Naive B cell (primary cell): Measurements from ENCODE around the gene DIP2C. TPM values are rescaled to one million over a fixed set of nuclear protein-coding genes. Genes with fewer than 3 reads are reported as not detected.
"Not testable (repeated sequence)": the region's sequence is repeated elsewhere in the genome, so short reads cannot be mapped to it uniquely, and the experiment has no call there.

ENCODE experiments used
- ATAC-seq, 2 donors: fragments of 150-1000 bp; cut with Tn5 transposase; 2 replicates each; pipeline ENCODE4 v1.10.0; 2021; ENCODE audit warnings: low read depth in 2 of 2, mild to moderate bottlenecking in 2 of 2, moderate library complexity in 2 of 2
- DNase-seq: peaks from one replicate; pipeline ENCODE4 v3.0.0; 2022
- H3K27ac Mint-ChIP-seq, 6 donors: one replicate each; pipeline ENCODE4 v1.8.0; 2020 to 2022; ENCODE audit warnings: mild to moderate bottlenecking in 6 of 6, mixed read lengths in 6 of 6, moderate library complexity in 5 of 6, inconsistent platforms in 2 of 6
- H3K27me3 Mint-ChIP-seq, 3 donors: one replicate each; pipeline ENCODE4 v1.8.0; 2021 to 2022; ENCODE audit warnings: mixed read lengths in 3 of 3, mild to moderate bottlenecking in 1 of 3
- H3K36me3 Mint-ChIP-seq, 2 donors: one replicate each; pipeline ENCODE4 v1.8.0; 2020 to 2022; ENCODE audit warnings: mixed read lengths in 2 of 2, inconsistent platforms in 1 of 2, mild to moderate bottlenecking in 1 of 2
- H3K4me1 Mint-ChIP-seq, 3 donors: one replicate each; pipeline ENCODE4 v1.8.0; 2020 to 2022; ENCODE audit warnings: mixed read lengths in 3 of 3, inconsistent platforms in 1 of 3, mild to moderate bottlenecking in 1 of 3, moderate library complexity in 1 of 3
- H3K4me3 Mint-ChIP-seq, 8 donors: one replicate each; pipeline ENCODE4 v1.8.0; 2020 to 2022; ENCODE audit warnings: mild to moderate bottlenecking in 8 of 8, mixed read lengths in 8 of 8, moderate library complexity in 8 of 8, inconsistent platforms in 2 of 8
- H3K9me3 Mint-ChIP-seq, 7 donors: one replicate each; pipeline ENCODE4 v1.8.0; 2020 to 2022; ENCODE audit warnings: mixed read lengths in 7 of 7, mild to moderate bottlenecking in 5 of 7, inconsistent platforms in 2 of 7, moderate library complexity in 1 of 7
- polyA plus RNA-seq, 6 donors: library from polyadenylated mRNA; unstranded; fragments of 300-500 nt; fragmentation: Illumina TruSeq; gene quantifications; one replicate each; pipeline ENCODE4 v1.2.3, GENCODE V29; 2021; ENCODE audit warnings: low read depth in 6 of 6

Gene DIP2C
- polyA plus RNA-seq, 6 donors from 2014 or later, result 0.36 to 1.7 (median 0.78) TPM; not detected in 1

DNA sequence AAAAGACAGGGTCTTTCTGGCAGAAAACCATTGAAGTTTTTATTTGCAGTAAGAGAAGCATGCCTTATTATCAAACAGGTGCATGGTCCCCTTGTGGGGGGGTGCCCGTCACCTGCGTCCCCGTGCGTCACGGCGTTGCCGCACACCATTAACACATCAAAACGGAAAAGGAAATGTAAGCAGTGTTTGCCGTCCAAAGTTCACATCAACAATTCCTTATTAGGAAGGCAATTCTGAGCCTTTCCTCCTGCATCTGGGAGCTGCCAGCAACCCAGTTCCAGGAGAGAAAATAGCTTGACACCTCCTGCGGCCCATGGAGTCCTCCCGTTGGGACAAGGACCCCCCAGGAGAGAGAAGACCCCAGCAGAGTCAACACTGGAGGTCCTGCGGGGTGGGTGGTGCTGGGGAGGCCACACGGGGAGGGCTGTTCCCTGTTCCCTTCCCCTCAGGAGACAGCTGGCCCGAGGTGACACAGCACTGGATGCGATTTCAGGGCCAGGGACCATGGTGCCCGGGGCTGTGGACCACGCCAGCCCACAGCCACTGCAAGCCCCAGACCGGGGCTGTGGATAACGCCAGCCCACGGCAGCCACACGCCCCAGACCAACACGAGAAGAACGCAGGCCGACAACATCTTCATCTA lies 39.5 kb downstream of the DIP2C start:
- peaks cover 0 to 4% (median 0%) of the 10 kb centered on the region in 3 donors for H3K4me1 Mint-ChIP-seq
- DNase-seq, result no peak
- H3K4me3 Mint-ChIP-seq, result no peak overlapping the region
- no peak for ATAC-seq
- no peaks in the 10 kb centered on the region for H3K36me3 Mint-ChIP-seq
- peaks cover 0 to 4% (median 1%) of the 10 kb centered on the region in 7 donors for H3K9me3 Mint-ChIP-seq
- H3K27me3 Mint-ChIP-seq, result peaks cover 0 to 13% (median 4%) of the 10 kb centered on the region in 3 donors
- no peak overlapping the region for H3K27ac Mint-ChIP-seq

- ATAC-seq (no peak), DNase-seq (no peak)
- Mint-ChIP-seq H3K4me1 (peaks cover 0 to 4% (median 0%) of the 10 kb centered on the region in 3 donors), H3K36me3 (peaks cover 0 to 4% of the 10 kb centered on the region in 2 donors), H3K4me3 (no peak overlapping the region), H3K27ac (no peak overlapping the region), H3K9me3 (peaks cover 0 to 8% (median 5%) of the 10 kb centered on the region in 7 donors), H3K27me3 (peaks cover 0 to 13% (median 4%) of the 10 kb centered on the region in 3 donors)
Observed at GRCh38 chr10:649445-649797, 40.0 kb downstream of the DIP2C start.

- not testable (repeated sequence) for H3K9me3 Mint-ChIP-seq, DNase-seq, ATAC-seq, H3K4me3 Mint-ChIP-seq, H3K27ac Mint-ChIP-seq, H3K36me3 Mint-ChIP-seq, H3K4me1 Mint-ChIP-seq
- H3K27me3 Mint-ChIP-seq, result peaks cover 0 to 15% (median 9%) of the 10 kb centered on the region in 3 donors
Observed at GRCh38 chr10:647019-647418, 42.4 kb downstream of the DIP2C start.

DNA sequence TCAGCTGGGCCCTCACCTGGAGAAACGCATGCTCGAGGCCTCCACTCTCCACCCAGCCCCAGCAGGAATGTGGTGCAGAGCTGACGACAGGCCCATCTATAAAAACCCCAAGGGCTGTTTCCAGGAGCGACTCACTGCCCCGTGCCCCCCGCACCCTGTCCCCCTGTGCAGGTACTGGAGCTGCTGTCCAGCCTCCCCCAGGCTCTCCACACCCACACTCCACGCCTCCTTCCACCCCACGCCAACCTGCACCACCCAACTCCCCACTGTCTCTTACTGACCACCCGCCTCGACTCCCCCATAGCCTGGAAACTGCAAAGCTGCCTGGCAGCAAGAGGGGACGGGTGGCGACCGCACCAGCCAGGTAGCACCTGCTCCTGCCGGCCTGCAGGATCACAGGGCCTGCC lies 43.3 kb downstream of the DIP2C start:
- ATAC-seq (no peak), DNase-seq (no peak)
- Mint-ChIP-seq H3K27me3 (peaks cover 0 to 13% (median 8%) of the 10 kb centered on the region in 3 donors), H3K4me3 (no peak overlapping the region), H3K27ac (peak overlapping the region in 1 of 6 donors; percentile 47), H3K36me3 (peaks cover 0 to 5% of the 10 kb centered on the region in 2 donors), H3K4me1 (peaks cover 0 to 4% (median 0%) of the 10 kb centered on the region in 3 donors), H3K9me3 (peaks cover 2 to 10% (median 7%) of the 10 kb centered on the region in 7 donors)

DNA sequence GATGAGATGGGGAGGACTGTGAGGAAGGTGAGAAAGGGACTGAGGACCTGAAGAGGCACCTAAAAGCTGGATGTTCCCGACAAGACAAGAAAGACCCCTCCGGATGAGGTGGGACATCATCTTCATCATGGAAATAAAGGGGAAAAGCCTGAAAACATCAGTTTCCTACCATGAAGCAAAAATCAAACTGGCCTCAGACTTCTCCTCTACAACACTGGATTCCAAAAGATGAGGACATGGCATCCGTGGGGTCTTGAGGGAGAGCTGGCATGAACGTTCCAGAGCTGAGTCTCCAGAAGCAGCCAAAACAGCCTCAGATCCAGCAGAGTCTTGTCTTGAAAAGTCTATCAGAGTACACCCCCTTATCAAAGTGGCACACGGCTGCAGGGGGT lies 44.5 kb downstream of the DIP2C start:
- H3K27ac Mint-ChIP-seq, result no peak overlapping the region
- H3K9me3 Mint-ChIP-seq, result peaks cover 2 to 8% (median 7%) of the 10 kb centered on the region in 7 donors
- H3K27me3 Mint-ChIP-seq, result peaks cover 0 to 8% (median 5%) of the 10 kb centered on the region in 3 donors
- peaks cover 0 to 5% of the 10 kb centered on the region in 2 donors for H3K36me3 Mint-ChIP-seq
- ATAC-seq, result no peak
- DNase-seq, result no peak
- no peak overlapping the region for H3K4me3 Mint-ChIP-seq
- H3K4me1 Mint-ChIP-seq, result peaks cover 0 to 4% (median 0%) of the 10 kb centered on the region in 3 donors

DNA sequence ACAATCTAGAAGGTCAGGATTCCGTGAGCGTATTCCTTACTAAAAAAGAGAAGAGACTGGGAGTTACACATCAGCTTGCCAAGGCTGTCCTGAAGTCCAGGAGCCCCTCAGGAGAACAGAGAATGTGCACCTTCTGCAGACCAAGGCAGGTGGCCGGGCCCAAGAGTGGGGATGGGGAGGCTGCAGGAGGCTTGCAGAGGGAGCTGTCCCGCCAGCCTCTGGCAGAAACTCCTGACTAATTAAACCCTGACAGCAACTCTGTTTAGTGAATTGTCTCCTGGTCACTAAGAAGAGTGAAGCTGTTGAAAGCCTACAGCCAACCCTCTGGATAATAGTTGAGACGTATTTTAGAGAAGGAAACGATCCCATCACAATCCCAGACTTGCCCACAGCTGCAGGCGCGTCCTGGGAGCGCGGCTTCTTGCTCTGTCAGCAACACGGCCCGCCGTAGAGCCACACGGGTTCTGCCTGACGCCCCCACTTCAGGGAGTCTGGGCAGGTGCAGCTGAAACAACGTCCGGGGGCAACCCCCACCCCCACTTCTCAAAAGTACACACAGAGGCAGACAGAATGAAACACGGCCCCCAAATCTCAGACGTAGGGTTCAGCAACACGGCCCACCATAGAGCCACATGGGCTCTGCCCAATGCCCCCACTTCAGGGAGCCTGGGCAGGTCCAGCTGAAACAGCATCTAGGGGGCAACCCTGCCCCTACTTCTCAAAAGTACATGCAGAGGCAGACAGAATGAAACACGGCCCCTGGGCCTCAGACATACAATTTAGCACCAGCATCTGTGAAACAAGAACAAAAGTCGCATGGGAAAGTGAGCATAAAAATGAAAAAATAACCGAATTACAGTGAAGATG lies 45.2 kb downstream of the DIP2C start:
- Mint-ChIP-seq H3K36me3 (peaks cover 0 to 5% of the 10 kb centered on the region in 2 donors), H3K4me1 (peaks cover 0 to 4% (median 0%) of the 10 kb centered on the region in 3 donors), H3K27ac (peak overlapping the region in 2 of 6 donors; percentile 77 to 80), H3K27me3 (peaks cover 0 to 8% (median 5%) of the 10 kb centered on the region in 3 donors), H3K9me3 (peaks cover 2 to 8% (median 7%) of the 10 kb centered on the region in 7 donors), H3K4me3 (no peak overlapping the region)
- ATAC-seq (no peak), DNase-seq (no peak)

DNA sequence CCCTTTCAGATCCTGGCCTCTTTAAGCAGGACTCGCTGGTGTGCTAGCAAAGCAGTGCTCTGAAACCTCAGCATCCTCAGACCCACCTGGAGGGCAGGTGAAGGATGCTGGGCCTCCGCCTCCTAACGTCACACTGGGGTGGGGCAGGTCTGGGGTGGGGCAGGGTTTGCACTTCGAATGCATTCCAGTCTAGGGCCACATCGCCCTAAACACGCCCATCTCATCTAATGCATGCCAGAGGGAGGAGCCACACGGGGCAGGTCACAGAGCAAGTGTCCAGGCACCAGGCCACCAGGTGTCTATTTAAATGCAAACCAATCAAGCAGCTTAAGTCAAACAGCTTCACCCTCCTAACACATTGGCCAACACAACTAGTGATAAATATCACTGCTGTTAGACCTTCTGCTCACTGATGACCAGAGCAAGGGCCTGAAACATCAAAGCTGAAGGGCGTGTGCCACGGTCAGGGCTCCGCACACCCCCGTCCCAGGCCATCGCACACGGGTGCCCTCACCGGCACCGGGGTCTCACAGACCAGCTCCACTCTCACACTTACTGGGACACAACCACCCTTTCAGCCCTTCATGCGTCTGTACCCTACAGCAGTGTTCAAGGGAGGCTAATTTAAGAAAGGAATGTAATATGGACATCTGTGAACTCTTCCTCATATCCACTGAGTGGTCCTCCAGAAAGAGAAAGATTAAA lies 47.1 kb downstream of the DIP2C start:
- DNase-seq (no peak), ATAC-seq (no peak)
- Mint-ChIP-seq H3K9me3 (peaks cover 2 to 8% (median 7%) of the 10 kb centered on the region in 7 donors), H3K4me3 (no peak overlapping the region), H3K27ac (no peak overlapping the region), H3K27me3 (peaks cover 5 to 15% (median 7%) of the 10 kb centered on the region in 3 donors), H3K4me1 (peaks cover 0 to 4% (median 0%) of the 10 kb centered on the region in 3 donors), H3K36me3 (peaks cover 0 to 5% of the 10 kb centered on the region in 2 donors)

- Mint-ChIP-seq H3K36me3 (peaks cover 0 to 5% of the 10 kb centered on the region in 2 donors), H3K27ac (no peak overlapping the region)
- DNase-seq, result no peak
Observed at GRCh38 chr10:641149-642010, 48.1 kb downstream of the DIP2C start.

DNA sequence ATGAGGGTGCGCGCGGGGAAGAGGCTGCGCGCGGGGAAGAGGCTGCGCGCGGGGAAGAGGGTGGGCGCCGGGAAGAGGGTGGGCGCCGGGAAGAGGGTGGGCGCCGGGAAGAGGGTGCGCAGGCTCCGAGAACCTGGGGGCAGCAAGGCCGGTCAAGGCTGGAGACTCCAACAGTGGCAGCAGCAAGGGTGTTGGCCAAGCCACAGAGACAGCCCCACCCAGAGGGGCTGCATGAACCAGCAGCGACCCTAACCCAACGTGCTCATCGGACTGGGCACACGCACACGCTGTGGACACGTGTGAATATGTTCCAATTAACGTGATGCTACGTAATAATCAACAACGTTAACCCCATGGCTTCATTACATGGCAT lies 48.8 kb downstream of the DIP2C start:
- no peak for ATAC-seq

More at GRCh38 chr10:641149-642010, 48.1 kb downstream of the DIP2C start:
- ATAC-seq, result no peak
- peaks cover 2 to 12% (median 7%) of the 10 kb centered on the region in 7 donors for H3K9me3 Mint-ChIP-seq
- H3K27me3 Mint-ChIP-seq, result peaks cover 5 to 22% (median 15%) of the 10 kb centered on the region in 3 donors
- H3K4me1 Mint-ChIP-seq, result peaks cover 0 to 4% (median 3%) of the 10 kb centered on the region in 3 donors
- H3K4me3 Mint-ChIP-seq, result peak overlapping the region in 1 of 8 donors; percentile 25

GRCh38 chr10:639751-640672 lies 49.5 kb downstream of the DIP2C start:
- H3K4me3 Mint-ChIP-seq, result no peak overlapping the region
- no peak for ATAC-seq
- no peak for DNase-seq
- H3K27me3 Mint-ChIP-seq, result peaks cover 5 to 29% (median 22%) of the 10 kb centered on the region in 3 donors
- H3K27ac Mint-ChIP-seq, result no peak overlapping the region
- peaks cover 2 to 11% (median 5%) of the 10 kb centered on the region in 7 donors for H3K9me3 Mint-ChIP-seq
- H3K36me3 Mint-ChIP-seq, result peaks cover 0 to 5% of the 10 kb centered on the region in 2 donors
- peaks cover 0 to 5% (median 0%) of the 10 kb centered on the region in 3 donors for H3K4me1 Mint-ChIP-seq

More for the DNA sequence above, 48.8 kb downstream of the DIP2C start:
- Mint-ChIP-seq H3K9me3 (peaks cover 2 to 12% (median 7%) of the 10 kb centered on the region in 7 donors), H3K4me1 (peaks cover 0 to 5% (median 0%) of the 10 kb centered on the region in 3 donors), H3K4me3 (no peak overlapping the region), H3K27me3 (peaks cover 5 to 26% (median 20%) of the 10 kb centered on the region in 3 donors), H3K36me3 (peaks cover 0 to 5% of the 10 kb centered on the region in 2 donors), H3K27ac (no peak overlapping the region)
- DNase-seq, result no peak

- no peaks in the 10 kb centered on the region for H3K36me3 Mint-ChIP-seq
- peaks cover 0 to 5% (median 0%) of the 10 kb centered on the region in 3 donors for H3K4me1 Mint-ChIP-seq
- ATAC-seq, result no peak
- H3K27me3 Mint-ChIP-seq, result peaks cover 5 to 36% (median 30%) of the 10 kb centered on the region in 3 donors
- H3K27ac Mint-ChIP-seq, result no peak overlapping the region
- DNase-seq, result no peak
- H3K4me3 Mint-ChIP-seq, result no peak overlapping the region
- peaks cover 0 to 3% (median 0%) of the 10 kb centered on the region in 7 donors for H3K9me3 Mint-ChIP-seq
Observed at GRCh38 chr10:639001-639750, 50.3 kb downstream of the DIP2C start.
